Measurements from ENCODE around the gene EEF2K. TPM values are rescaled to one million over a fixed set of nuclear protein-coding genes. Genes with fewer than 3 reads are reported as not detected.

Gene EEF2K
- total RNA-seq, 1 experiment from 2014 or later, result 16.5 TPM

DNA sequence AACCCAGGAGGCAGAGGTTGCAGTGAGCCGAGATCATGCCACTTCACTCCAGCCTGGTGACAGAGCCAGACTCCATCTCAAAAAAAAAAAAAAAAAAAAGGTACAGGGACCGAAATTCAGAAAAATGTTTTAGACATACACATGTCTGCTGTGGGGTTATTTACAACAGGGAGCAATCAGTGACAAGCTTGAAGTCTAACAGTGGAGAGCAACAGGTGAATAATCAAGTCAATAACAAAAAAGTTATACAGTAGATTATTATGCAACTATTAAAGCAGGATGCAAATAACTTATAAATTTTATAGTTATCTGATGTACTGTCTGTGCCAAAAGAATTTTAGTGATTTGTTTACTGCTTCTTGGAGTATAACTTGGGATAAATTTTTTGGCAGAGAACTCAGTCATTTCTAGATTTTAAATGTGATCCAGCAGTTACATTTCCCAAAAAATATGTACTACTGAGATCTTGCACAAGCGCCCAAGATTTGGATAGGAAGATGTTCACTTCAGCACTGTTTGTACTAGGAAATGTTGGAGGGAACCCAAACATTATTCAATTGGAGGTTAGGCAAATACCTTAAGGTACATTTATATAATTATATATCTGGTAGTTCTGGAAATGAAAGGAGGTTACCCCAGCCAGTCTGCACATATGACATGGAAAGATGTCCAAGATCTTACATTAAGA, 34.1 kb downstream of the EEF2K start:
- no peak for DNase-seq (ENCODE audit: low spot score)

DNA sequence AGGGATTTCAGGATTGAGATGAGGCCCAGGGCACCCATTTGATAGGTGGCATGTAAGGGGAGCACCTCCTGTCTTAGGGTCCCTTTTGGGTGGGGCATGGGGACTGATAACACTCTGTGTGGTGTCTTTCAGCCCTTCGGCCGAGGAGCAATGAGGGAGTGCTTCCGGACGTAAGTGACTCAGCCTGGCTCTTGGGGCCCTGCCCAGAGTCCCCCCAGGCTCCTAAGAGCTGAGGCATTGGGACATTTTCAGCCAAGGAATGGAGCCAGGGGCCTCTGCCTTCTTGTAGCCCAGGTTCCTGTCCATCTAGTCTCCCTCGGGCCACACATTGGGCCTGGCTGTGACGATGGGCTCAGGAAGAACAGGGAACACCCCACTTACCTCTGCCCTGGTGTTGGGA, 44.4 kb downstream of the EEF2K start:
- DNase-seq (ENCODE audit: low spot score), result no peak

DNA sequence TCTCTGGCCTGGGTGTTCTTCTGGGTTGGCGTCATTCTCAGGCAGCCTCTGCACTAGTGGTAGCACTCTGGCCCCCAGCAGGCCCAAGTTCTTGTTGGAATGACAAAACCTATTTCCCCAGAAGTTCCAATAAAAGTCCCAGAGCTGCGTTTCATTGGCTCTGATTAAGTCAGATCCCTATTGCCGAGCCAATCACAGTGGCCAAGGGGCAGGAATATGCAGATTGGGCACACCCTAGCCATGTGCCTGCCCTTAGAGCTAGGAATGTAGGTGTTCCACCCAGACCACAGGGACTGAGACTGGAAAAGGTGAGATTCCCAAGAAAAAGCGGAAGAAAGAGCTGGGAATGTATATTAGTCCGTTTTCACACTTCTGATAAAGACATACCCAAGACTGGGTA, 46.2 kb downstream of the EEF2K start:
- DNase-seq (ENCODE audit: low spot score), result no peak

DNA sequence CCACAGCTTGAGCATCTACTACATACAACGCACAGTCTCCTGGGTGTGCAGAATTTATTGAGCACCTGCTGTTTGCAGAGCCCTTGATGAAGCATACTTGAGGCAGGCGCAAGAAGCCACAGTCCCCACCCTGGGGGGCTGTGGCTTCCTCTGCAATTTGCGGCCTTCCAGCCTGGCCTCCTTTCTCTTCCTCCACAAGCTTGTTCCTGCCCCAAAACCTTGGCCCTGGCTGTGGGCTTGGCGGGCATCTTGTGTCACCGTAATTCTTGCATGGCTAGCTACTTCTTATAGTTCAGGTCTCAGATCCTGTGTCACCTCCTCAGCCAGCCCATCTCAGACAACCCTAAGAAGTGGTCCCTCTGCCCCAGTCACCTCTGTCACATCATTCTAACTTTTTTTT, 47.2 kb downstream of the EEF2K start:
- no peak for DNase-seq (ENCODE audit: low spot score)

DNA sequence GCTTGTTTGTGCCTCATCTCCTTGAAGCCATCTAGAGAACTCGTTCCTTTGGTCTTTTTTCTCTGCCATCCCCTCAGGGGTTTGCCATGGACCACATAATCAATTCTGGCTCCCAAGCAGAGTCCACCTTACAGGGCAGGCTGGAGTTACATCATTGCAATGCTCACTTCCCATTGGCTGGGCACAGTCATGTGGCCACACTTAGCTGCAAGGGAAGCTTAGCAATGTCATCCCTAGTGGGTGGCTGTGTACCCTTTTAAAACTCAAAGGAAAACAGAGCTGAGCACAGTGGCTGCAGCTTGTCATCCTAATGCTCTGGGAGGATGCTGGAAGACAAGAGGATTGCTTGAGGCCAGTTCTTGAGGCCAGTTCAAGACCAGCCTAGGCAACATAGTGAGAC, 49.3 kb downstream of the EEF2K start:
- DNase-seq (ENCODE audit: low spot score), result no peak

DNA sequence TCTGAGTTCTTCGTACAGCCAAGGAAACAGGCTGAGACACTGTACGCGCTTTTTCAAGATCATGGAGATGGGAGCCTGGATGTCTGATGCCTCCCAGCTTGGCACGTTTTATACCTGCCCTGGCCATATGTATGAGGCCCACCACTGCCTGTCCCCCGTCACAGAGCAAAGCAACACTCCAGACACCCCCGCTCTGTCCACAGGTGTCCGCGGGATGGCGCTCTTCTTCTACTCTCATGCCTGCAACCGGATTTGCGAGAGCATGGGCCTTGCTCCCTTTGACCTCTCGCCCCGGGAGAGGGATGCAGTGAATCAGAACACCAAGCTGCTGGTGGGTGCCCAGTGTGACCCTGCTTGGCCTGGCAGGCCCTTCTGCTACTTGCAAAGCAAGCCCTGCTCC, 51.4 kb downstream of the EEF2K start:
- DNase-seq (ENCODE audit: low spot score), result no peak

DNA sequence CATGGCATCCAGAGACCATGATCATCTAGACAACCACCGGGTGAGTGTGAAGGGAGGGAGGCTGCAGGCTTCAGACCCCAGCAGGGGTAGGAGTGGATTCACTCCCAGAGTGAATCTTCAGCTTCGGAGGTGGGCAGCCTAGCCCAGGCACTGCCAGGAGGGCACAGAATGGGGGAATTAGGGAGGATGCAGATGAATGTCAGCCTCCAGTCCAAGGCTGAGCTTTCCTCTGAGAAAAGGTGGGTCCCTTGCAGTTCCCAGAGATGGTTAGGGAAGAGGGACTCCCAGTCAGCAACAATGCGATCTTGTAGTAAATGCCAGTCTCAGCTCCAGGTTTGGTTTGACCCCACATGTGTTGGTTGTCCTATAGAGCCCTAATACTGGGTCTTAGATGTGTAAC, 54.4 kb downstream of the EEF2K start:
- no peak for DNase-seq (ENCODE audit: low spot score)

DNA sequence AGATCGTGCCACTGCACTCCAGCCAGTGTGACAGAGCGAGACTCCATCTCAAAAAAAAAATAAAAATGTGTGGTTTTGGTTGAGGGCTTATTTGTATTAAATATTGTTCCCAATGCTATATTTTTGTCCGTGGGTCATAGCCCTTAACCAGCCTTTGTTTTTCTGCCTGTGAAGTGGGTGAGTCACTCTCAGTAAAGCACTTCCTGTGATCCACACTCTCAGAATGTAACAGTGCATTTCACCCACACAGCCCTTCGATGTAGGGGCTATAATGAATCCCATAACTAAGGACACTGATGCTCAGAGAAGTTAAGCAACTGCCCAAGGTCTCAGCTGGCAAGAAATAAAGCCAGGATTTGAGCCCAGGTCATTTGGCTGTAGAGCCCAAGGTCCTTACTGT, 56.4 kb downstream of the EEF2K start:
- no peak for DNase-seq (ENCODE audit: low spot score)

DNA sequence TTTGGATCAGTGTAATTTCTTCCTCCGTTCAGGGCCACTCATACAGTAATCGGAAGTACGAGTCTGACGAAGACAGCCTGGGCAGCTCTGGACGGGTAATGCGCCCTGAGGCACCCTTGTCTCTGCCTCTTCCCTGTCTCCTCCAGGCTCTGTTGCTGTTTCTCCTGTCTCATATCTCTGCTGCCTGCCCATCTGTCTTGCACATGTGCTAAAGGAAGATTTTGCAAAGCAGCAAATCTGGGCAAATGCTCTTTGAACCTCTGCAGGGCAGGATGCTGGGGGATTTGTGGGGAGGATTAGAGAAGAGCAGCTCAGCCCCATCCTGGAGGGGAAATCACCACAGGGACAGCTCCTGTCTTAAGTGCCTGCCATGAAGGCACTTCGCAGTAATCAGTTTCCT, 58.7 kb downstream of the EEF2K start:
- no peak for DNase-seq (ENCODE audit: low spot score)

DNA sequence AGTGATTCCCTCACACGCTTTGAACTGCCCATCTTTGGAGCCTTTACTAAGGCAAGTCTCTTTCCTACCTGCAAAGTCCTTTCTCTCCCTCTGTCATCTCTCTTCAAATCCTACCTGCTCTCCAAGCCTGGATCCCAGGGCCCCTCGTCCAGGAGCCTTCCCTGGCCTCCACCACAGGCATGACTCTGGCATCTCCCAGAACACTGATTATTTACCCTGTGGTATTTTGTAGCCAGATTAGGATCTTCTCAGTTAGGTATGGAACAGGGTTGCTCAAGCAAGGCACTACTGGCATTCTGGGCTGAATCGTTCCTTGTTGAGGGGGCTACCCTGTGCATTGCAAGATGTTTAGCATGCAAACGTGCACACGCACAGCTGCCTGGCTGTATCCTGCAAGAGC, 59.3 kb downstream of the EEF2K start:
- DNase-seq (ENCODE audit: low spot score), result no peak

DNA sequence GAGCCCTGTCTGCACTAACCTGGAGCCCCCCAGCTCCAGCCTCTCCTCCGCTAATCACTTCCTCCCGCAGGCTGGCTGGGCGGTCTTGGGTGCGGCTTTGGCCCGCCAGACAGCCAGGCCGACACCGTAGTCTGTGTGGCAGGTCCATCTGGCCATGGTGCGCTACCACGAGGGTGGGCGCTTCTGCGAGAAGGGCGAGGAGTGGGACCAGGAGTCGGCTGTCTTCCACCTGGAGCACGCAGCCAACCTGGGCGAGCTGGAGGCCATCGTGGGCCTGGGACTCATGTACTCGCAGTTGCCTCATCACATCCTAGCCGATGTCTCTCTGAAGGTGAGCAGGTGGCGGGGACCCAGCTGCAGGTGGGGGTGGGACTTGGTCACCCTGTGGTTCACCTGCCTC, 60.5 kb downstream of the EEF2K start:
- no peak for DNase-seq (ENCODE audit: low spot score)

DNA sequence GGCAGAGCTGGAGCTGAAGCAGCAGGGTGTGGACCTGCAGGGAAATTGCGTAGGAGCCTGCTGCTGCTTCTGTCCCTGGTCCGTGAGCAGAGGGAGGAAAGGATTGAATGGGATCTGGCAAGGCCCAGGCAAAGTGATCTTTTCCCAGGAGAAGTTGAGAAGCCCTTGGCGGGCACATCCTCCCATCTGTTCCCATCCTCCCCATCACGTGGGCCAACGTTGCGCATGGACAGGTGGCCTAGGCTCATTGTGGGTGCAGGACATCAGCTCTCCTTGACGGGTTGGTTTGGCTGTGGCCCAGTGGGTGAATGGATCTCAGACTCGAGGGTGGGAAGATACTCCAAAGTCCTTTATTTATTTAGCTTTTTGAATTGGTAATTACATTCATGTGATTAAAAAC, 61.7 kb downstream of the EEF2K start:
- no peak for DNase-seq (ENCODE audit: low spot score)

DNA sequence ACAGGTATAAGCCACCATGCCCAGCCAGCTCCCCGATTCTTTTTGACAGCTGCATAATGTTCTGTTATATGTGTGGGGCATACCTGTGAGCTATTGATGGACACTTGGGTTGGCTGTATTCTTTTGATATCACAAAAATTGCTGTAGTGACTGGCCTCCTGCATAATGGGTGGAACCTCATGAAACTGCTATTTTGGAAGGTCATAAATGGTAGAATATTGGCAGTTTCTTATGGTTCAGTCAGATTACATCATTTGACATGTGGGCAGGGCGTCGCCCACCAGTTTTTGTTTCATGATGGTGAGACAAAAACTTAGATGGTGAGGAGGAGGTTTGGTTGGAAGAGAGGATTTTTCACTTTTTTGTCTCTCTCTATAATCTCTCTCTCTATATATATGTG, 64.4 kb downstream of the EEF2K start:
- DNase-seq (ENCODE audit: low spot score), result no peak

DNA sequence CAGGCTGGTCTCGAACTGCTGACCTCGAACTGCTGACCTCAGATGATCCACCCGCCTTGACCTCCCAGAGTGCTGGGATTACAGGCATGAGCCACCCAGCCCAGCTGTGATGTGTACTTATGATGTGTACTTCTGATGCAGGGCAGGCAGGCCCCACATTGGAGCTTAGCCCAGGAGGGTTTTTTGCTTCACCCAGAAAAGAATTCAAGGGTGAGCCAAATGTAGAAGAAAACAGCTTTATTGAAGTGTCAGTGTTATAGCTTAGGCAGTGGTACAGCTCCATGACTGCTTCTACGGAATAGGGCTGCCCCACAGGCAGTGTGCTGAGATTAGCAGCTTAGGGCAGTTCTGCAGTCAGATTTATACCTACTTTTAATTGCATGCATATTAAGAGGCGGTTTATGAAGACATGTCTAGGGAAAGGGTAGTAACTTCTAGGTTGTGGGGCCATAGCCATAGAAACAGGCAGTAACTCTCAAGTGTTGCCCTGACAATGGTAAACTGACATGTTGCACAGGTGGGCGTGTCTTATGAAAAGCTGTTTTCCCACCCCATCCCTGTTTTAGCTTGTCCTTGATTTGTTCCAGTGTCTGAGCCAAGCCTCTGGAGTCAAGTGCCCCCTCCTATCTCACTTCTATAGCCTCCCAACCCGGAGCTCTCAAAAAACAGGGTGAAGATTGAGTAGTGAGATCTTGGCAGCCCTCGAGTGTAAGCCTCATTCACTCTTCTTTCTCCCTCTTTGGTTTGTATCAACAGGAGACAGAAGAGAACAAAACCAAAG, 67.0 kb downstream of the EEF2K start:
- DNase-seq (ENCODE audit: low spot score), result no peak

DNA sequence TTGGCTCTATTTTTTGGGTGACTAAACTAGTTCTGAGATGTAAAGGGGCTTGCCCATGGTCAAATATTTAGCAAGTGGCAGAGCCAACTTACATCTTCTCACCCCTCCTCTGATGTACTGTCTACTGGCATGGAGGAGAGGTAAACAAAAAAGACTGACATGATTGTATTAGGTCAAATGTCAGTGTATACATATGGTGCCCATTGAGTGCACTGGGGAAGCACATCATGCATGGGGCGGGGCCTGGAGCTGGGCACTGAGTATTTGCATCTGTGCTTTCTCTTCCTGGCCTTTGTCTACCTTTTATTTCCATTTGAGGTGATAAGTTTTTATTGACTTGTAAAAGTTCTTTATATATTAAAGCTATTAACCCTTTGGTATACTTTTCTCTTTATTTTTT, 68.8 kb downstream of the EEF2K start:
- DNase-seq (ENCODE audit: low spot score), result no peak

DNA sequence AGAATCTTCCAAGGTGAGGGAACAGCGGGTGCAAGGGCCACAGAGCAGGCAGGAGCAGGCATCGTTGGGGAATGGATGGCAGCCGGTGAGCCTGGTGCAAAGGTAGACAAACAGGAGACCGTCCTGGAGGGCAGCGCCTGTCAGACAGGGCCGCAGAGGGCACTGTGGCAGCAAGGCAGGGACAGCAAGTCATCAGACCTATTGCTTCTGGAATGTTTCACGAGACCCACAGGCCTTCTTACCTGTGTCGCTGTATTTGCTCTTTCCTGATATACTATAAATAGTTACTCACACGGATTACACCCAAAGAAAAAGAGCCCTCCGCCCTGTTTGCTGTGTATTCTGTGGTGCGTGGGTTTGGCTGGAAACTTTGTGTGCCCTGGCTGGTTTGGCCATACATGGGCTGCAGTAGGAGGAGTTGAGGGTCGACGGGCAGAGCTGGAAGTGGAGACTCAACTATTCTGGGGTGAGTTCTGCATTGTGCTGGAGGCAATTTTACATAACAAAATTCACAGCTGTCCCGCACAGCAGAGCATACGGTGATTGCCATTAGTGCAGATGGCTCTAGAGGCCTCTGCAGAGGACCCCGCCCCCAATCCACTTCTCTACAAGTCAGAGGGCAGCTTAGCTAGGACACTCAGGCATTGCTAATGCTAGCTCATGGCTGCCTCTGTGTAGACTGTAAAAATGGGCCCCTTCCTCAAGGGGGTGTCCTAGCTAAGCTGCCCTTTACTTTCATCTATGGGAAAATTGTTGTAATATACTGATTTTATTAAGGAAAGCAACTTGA, 72.6 kb downstream of the EEF2K start:
- DNase-seq (ENCODE audit: low spot score), result no peak

DNA sequence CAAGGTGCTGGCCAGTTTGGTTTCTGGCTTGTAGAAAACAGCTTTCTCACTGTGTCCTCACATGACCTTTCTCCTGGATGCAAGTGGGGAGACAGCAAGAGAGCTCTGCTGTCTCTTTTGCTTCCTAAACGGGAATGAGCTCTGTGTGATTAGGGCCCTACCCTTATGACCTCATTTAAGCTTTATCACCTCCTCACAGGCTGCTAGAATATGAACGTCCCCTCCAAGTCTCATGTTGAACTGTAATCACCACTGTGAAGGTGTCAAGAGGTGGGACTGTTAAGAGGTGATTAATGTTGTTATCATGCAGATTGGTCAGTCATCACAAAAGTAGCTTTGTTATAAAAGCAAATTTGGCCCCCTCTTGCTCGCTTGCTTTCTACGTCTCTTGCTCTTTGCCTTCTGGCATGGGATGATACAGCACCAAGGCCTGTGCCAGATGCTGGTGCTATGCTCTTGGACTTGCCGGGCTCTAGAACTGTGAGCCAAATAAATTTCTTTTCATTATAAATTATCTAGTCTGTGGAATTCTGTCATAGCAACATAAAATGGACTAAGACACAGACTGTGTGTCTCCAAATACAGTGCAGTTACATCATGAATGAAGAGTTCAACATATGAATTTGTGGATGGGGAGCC, 76.3 kb downstream of the EEF2K start:
- no peak for DNase-seq (ENCODE audit: low spot score)

DNA sequence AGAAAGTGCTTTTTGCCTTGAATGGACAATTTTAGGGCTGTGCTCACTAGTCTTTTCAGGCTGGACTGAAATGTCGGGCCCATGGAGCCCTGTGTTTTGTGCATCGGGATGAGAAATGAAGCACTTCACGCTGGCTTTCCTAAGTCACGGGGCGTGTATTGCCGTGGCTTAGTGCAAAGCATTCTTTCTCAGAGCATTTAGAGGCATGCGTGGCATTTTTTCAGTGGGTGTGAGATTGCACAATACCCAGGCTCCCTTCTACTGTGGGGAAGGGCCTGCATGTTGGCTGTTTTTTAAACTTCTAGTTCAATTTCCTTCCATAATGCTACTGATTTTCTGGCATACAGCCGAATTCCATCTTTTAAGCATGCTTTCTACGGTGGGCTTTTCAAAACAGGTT, 78.6 kb downstream of the EEF2K start:
- no peak for DNase-seq (ENCODE audit: low spot score)

DNA sequence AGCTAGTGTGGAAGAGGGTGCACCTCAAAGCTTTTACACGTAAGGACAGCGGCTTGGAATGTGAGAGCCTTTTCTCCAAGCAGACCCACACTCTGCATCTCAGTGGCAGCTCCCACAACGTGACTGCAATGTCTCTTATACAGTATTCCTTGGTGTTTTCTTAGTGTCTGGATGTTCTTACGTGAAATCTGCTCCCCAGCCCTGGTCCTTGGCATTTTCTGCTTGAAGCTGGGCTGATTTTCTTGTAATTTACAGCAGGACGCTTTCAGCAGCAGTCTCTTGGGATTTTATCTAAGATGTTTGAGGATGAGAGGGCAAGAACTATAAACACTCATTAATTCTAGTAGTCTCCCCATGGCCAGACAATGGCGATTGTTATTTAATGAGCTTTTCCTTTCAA, 79.0 kb downstream of the EEF2K start:
- no peak for DNase-seq (ENCODE audit: low spot score)

DNA sequence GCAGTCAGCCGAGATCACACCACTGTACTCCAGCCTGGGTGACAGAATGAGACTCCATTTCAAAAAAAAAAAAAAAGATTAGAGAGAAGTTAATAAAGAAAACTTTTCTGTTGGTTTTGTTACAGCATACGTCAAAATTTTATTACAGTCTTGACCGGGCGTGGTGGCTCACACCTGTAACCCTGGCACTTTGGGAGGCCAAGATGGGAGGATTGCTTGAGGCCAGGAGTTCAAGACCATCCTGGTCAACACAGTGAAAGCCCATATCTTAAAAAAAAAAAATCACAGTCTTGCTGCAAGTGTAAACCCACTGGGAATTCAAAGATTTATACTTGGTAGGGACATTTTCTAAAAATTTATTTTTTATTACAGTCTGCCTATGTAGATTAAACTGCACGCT, 84.9 kb downstream of the EEF2K start:
- no peak for DNase-seq (ENCODE audit: low spot score)

DNA sequence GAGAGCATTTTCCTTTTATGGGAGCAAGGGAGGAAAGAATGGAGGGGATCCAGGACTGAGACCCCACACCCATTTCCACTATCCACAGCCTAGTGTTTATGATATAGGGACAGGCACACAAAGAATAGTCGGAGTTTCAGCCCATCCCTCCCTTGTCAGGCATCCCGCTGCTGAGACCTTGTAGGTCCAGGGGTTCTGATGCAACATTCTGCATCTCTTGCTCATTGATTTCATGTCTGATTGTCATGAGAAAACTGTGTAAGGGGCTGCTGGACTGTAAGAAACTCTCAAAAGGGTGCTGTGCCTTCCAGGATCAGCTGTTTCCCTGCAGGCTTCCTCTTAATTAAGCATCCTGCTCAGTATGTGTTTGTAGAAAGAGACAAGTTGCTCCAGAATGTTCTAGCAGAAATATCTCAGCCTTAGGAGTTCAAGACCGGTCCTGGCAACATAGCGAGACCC, 85.8 kb downstream of the EEF2K start:
- no peak for DNase-seq (ENCODE audit: low spot score)

DNA sequence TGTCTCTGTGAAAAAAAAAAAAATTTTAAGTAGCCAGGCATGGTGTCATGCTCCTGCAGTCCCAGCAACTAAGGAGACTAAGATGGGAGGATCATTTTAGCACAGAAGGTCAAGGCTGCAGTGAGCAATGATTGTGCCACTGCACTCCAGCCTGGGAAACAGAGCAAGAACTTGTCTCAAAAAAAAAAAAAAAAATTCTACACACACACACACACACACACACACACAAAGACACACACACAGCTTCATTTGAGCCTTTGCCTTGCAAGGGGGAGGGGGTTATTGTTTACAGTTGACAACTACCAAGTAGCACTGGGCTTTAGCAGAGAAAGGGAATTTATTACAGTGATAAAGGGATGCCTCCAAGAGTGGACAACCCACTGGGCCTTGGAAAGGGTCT, 86.2 kb downstream of the EEF2K start:
- no peak for DNase-seq (ENCODE audit: low spot score)

Data from HT-29 (cell line).